Natural killer cell (primary cell): ENCODE measurements around the gene CMTM4. TPM values are rescaled to one million over a fixed set of nuclear protein-coding genes. Genes with fewer than 3 reads are reported as not detected.

Experiments
- ATAC-seq, 3 donors: fragments of 150-1000 bp in 2 of 3; fragments of 200-7000 bp in 1 of 3; cut with Tn5 transposase; 1 replicate in 1 of 3; 2 replicates in 2 of 3; pipeline ENCODE4 v1.10.0; 2021; ENCODE audit warnings: mild to moderate bottlenecking in 2 of 3, moderate library complexity in 2 of 3
- DNase-seq, 2 donors: peaks; one replicate each; pipeline versions ENCODE4 v3.0.0 to v3.0.0-alpha.2; 2013 to 2021; ENCODE audit warnings: mixed read lengths in 1 of 2
- H3K27ac ChIP-seq: one replicate; pipeline ENCODE4 v1.5.1; 2013; ENCODE audit warnings: mild to moderate bottlenecking, low read length
- H3K27me3 ChIP-seq: one replicate; pipeline ENCODE4 v1.6.1; 2013; ENCODE audit warnings: low read length; ENCODE audit not compliant: control insufficient read depth, insufficient read depth
- H3K36me3 ChIP-seq: one replicate; pipeline ENCODE4 v1.6.1; 2013; ENCODE audit warnings: low read length; ENCODE audit not compliant: control insufficient read depth, insufficient read depth
- H3K4me1 ChIP-seq: one replicate; pipeline ENCODE4 v1.6.1; 2013; ENCODE audit warnings: low read length; ENCODE audit not compliant: control insufficient read depth, insufficient read depth
- H3K4me3 ChIP-seq: one replicate; pipeline ENCODE4 v1.5.1; 2013; ENCODE audit warnings: low read length
- H3K9me3 ChIP-seq: one replicate; pipeline ENCODE4 v1.6.1; 2013; ENCODE audit warnings: low read length; ENCODE audit not compliant: control insufficient read depth, insufficient read depth
- H3K27ac Mint-ChIP-seq, 2 donors: one replicate each; pipeline ENCODE4 v1.8.0; 2022; ENCODE audit warnings: mild to moderate bottlenecking in 2 of 2, mixed read lengths in 2 of 2, moderate library complexity in 1 of 2
- H3K27me3 Mint-ChIP-seq, 2 donors: one replicate each; pipeline ENCODE4 v1.8.0; 2022; ENCODE audit warnings: low read depth in 2 of 2, mixed read lengths in 2 of 2
- H3K36me3 Mint-ChIP-seq: one replicate; pipeline ENCODE4 v1.8.0; 2022; ENCODE audit warnings: mixed read lengths
- H3K4me1 Mint-ChIP-seq, 2 donors: one replicate each; pipeline ENCODE4 v1.8.0; 2022; ENCODE audit warnings: mixed read lengths in 2 of 2
- H3K4me3 Mint-ChIP-seq: one replicate; pipeline ENCODE4 v1.8.0; 2022; ENCODE audit warnings: mild to moderate bottlenecking, moderate library complexity, mixed read lengths
- H3K9me3 Mint-ChIP-seq, 2 donors: one replicate each; pipeline ENCODE4 v1.8.0; 2022; ENCODE audit warnings: mixed read lengths in 2 of 2
- CTCF ChIP-seq: fragments of 200-600 bp; IDR thresholded peaks from one replicate; pipeline ENCODE4 v1.8.0; 2022; ENCODE audit warnings: antibody characterized with exemption
- WGBS: methylation state at CpG from one replicate; pipeline ENCODE4 v1.1.7; 2013; ENCODE audit warnings: missing lambda C conversion rate; ENCODE audit not compliant: insufficient coverage; 5-methylcytosine and 5-hydroxymethylcytosine counted together
- intact Hi-C: fragments of 100-400 bp; cut with micrococcal nuclease; formaldehyde crosslinking; loops from one replicate; pipeline ENCODE4 v1.14.2; 2022
- total RNA-seq, 4 donors: library from RNA; stranded (reverse); fragments of 120-200 nt in 1 of 4; gene quantifications; one replicate each; pipeline versions ENCODE4 v1.2.3 to v1.2.4, GENCODE V29; 2013 to 2022

The CMTM4 gene
- total RNA-seq, 3 donors from 2014 or later (not counting 1 experiment from before 2014, with no cell fraction given), result 0.61 to 1.4 (median 0.85) TPM

- Histone ChIP-seq H3K4me3 (no peak overlapping the region), H3K27me3 (peaks cover 14% of the 10 kb centered on the region), H3K9me3 (no peaks in the 10 kb centered on the region), H3K36me3 (no peaks in the 10 kb centered on the region), H3K4me1 (peaks cover 26% of the 10 kb centered on the region), H3K27ac (no peak overlapping the region)
- 98% methylated on average over 5 of the region's 5 CpGs for WGBS
- H3K4me3 Mint-ChIP-seq, result no peak overlapping the region
- no peaks in the 10 kb centered on the region for H3K9me3 Mint-ChIP-seq
- H3K36me3 Mint-ChIP-seq, result no peaks in the 10 kb centered on the region
- no peak for DNase-seq
- peaks cover 28% of the 10 kb centered on the region in 2 donors for H3K4me1 Mint-ChIP-seq
- intact Hi-C loops, result no loop called here
- ATAC-seq, result no peak
- H3K27me3 Mint-ChIP-seq, result peaks cover 12 to 30% of the 10 kb centered on the region in 2 donors
- no peak overlapping the region for H3K27ac Mint-ChIP-seq
- TF ChIP-seq CTCF, result no peak
Observed at GRCh38 chr16:66576296-66576695, 120.2 kb downstream of the CMTM4 start.

- Mint-ChIP-seq H3K4me3 (no peak overlapping the region), H3K27me3 (peaks cover 12 to 21% of the 10 kb centered on the region in 2 donors), H3K36me3 (no peaks in the 10 kb centered on the region), H3K4me1 (peaks cover 28 to 33% of the 10 kb centered on the region in 2 donors), H3K9me3 (no peaks in the 10 kb centered on the region), H3K27ac (no peak overlapping the region)
- TF ChIP-seq CTCF, result no peak
- no peak for ATAC-seq
- Histone ChIP-seq H3K36me3 (peaks cover 3% of the 10 kb centered on the region), H3K27ac (no peak overlapping the region), H3K27me3 (peaks cover 13% of the 10 kb centered on the region), H3K4me3 (no peak overlapping the region), H3K9me3 (no peaks in the 10 kb centered on the region), H3K4me1 (peaks cover 26% of the 10 kb centered on the region)
- intact Hi-C loops, result no loop called here
- no peak for DNase-seq
- WGBS, result 100% methylated on average over 3 of the region's 3 CpGs
Observed at GRCh38 chr16:66575060-66575459, 121.5 kb downstream of the CMTM4 start.

- Mint-ChIP-seq H3K9me3 (no peaks in the 10 kb centered on the region), H3K36me3 (no peaks in the 10 kb centered on the region), H3K4me1 (peaks cover 28 to 37% of the 10 kb centered on the region in 2 donors), H3K27me3 (peaks cover 12 to 16% of the 10 kb centered on the region in 2 donors), H3K27ac (no peak overlapping the region), H3K4me3 (no peak overlapping the region)
- intact Hi-C loops, result no loop called here
- H3K27me3 ChIP-seq, result peaks cover 11% of the 10 kb centered on the region
- ATAC-seq, result no peak
- H3K36me3 ChIP-seq, result peaks cover 3% of the 10 kb centered on the region
- TF ChIP-seq CTCF, result no peak
- no peak overlapping the region for H3K27ac ChIP-seq
- DNase-seq, result no peak
- 89% methylated on average over 3 of the region's 3 CpGs for WGBS
- peaks cover 25% of the 10 kb centered on the region for H3K4me1 ChIP-seq
- no peak overlapping the region for H3K4me3 ChIP-seq
- no peaks in the 10 kb centered on the region for H3K9me3 ChIP-seq
Observed at GRCh38 chr16:66574531-66574930, 122.0 kb downstream of the CMTM4 start.

GRCh38 chr16:66574081-66574480 is 122.5 kb downstream of the CMTM4 start:
- H3K4me1 Mint-ChIP-seq, result peaks cover 24 to 37% of the 10 kb centered on the region in 2 donors
- Histone ChIP-seq H3K9me3 (no peaks in the 10 kb centered on the region), H3K4me3 (no peak overlapping the region), H3K27ac (no peak overlapping the region), H3K36me3 (peaks cover 3% of the 10 kb centered on the region), H3K4me1 (peaks cover 21% of the 10 kb centered on the region), H3K27me3 (peaks cover 11% of the 10 kb centered on the region)
- peaks cover 11 to 12% of the 10 kb centered on the region in 2 donors for H3K27me3 Mint-ChIP-seq
- no peaks in the 10 kb centered on the region for H3K36me3 Mint-ChIP-seq
- DNase-seq (no peak), ATAC-seq (no peak)
- intact Hi-C loops, result no loop called here
- no peaks in the 10 kb centered on the region for H3K9me3 Mint-ChIP-seq
- no peak overlapping the region for H3K4me3 Mint-ChIP-seq
- TF ChIP-seq CTCF, result no peak
- WGBS, result 80% methylated on average over 1 of the region's 1 CpG
- no peak overlapping the region for H3K27ac Mint-ChIP-seq
